H1 (cell line): Measurements from ENCODE around the gene DMXL1. TPM values are rescaled to one million over a fixed set of nuclear protein-coding genes. Genes with fewer than 3 reads are reported as not detected.

Experiments used
- ASH2L ChIP-seq: fragments of 200-600, 300-600 bp; sonication (generic); IDR thresholded peaks from one replicate; pipeline ENCODE4 v1.7.1; 2017; ENCODE audit warnings: low read length
- BRCA1 ChIP-seq: IDR thresholded peaks from 2 replicates; pipeline ENCODE4 v1.6.1; 2012; ENCODE audit warnings: low read depth, low read length, improper control_type of control experiment
- CHD2 ChIP-seq: IDR thresholded peaks from 2 replicates; pipeline ENCODE4 v1.6.1; 2012; ENCODE audit warnings: low read length, improper control_type of control experiment
- KDM4A ChIP-seq: IDR thresholded peaks from one replicate; pipeline ENCODE4 v1.7.1; 2012; ENCODE audit warnings: low read depth, mild to moderate bottlenecking, moderate library complexity, low read length, inconsistent platforms; ENCODE audit not compliant: severe bottlenecking
- PHF8 ChIP-seq: fragments of 200-600 bp; sonication (generic); conservative IDR thresholded peaks from 2 replicates; pipeline ENCODE4 v1.7.1; 2012; ENCODE audit warnings: low read depth, mild to moderate bottlenecking, inconsistent platforms, low read length, moderate library complexity
- SIN3A ChIP-seq, 2 experiments: IDR thresholded peaks in 1 of 2; conservative IDR thresholded peaks in 1 of 2; 2 replicates each; pipeline ENCODE4 v1.6.1; 2011 to 2012; ENCODE audit warnings: low read length in 2 of 2, improper control_type of control experiment in 1 of 2, low read depth in 1 of 2, mild to moderate bottlenecking in 1 of 2
- SP1 ChIP-seq: IDR thresholded peaks from 2 replicates; pipeline ENCODE4 v1.6.1; 2011; ENCODE audit warnings: low read depth, low read length
- SP4 ChIP-seq: IDR thresholded peaks from 2 replicates; pipeline ENCODE4 v1.6.1; 2012; ENCODE audit warnings: low read length, inconsistent platforms
- TAF1 ChIP-seq: IDR thresholded peaks from 2 replicates; pipeline ENCODE4 v1.6.1; 2011; ENCODE audit warnings: mild to moderate bottlenecking, low read depth, low read length
- polyA plus RNA-seq, 7 experiments: library from polyadenylated mRNA; depleted of rRNA in 3 of 7; stranded (reverse) in 5 of 7; unstranded in 2 of 7; fragments of >200 nt in 5 of 7; fragments of 200-250 nt in 2 of 7; gene quantifications; 1 replicate in 5 of 7; 2 replicates in 1 of 7; 4 replicates in 1 of 7; pipeline versions ENCODE4 v1.2.1 to v1.2.3, GENCODE V29; 2011 to 2013; ENCODE audit warnings: missing spikeins in 2 of 7, mixed read lengths in 2 of 7
- total RNA-seq: library from RNA; stranded (reverse); fragmentation: NEBNext Ultra II Directional; extraction: Animal tissue kit (Norgen Biotek cat#: 25700); gene quantifications from 2 replicates; pipeline ENCODE4 v1.2.1, GENCODE V29; 2021
- TF ChIP-seq, protein P1 (sequence below): fragments of 300-600 bp; sonication (generic); IDR thresholded peaks from 2 replicates; pipeline ENCODE4 v1.7.1; 2012; ENCODE audit warnings: low read length, moderate library complexity, mild to moderate bottlenecking, inconsistent platforms; ENCODE audit not compliant: insufficient replicate concordance

DMXL1 gene
- total and polyA plus RNA-seq, 2 of the 8 experiments (the other 6 are each of a cell fraction or from before 2014, with no cell fraction given) = 10.1 to 43.9 TPM

DNA sequence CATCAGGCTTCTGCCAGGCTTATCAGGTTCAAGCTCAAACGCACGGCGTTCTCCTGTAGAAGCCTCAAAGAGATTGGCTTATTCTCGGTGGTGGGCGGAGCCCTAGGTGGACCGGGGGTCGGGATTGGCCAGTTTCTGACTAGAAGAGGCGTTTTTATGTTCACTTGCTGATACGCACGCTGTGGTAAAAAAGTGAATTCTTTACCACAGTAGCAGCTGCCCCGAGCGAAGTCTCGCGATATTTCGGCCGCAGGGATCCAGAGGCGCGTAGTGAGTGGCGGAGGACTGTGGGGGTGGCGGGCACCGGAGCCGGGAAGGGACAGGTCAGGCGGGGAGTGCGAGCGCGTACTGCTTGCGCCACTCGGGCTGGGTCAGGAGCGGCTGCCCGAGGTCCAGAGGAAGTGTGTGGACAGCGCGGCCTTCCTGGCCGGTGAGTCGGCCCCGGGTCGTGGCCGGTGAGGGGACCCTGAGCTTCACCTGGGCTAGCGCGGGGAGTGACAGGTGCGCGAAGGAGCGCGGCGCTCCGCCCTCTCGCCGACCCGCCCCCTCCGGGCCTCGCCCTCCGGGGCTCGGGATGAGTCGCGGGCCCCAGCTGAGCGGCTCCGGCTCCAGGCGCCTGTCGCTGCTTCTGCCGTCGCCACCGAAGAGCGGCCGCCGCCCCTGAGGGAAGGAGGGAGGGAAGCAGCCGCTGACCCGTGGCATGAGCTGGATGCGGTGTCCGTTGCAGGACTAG lies at the start of gene DMXL1 (continued):
- TF ChIP-seq KDM4A = peak; percentile 87
- peak; percentile 65 to 73; a peak in 2 of 4 replicates for TF ChIP-seq SIN3A (conservative IDR thresholded peaks at IDR 0.05 in 1 of 2, IDR thresholded peaks at IDR 0.05 in 1 of 2; ENCODE audit: low read depth in 1 of 2, low read length in 2 of 2)
- TF ChIP-seq ASH2L = peak; percentile 98
- TF ChIP-seq PHF8 = peak; percentile 84
- TF ChIP-seq TAF1 = peak; percentile 54; the same call in 1 of the 2 replicates
- no peak for TF ChIP-seq SP4
- TF ChIP-seq CHD2 = peak; percentile 93
- TF ChIP-seq SP1 = peak; percentile 88
- peak; percentile 71 for TF ChIP-seq BRCA1
- TF ChIP-seq, protein P1, sequence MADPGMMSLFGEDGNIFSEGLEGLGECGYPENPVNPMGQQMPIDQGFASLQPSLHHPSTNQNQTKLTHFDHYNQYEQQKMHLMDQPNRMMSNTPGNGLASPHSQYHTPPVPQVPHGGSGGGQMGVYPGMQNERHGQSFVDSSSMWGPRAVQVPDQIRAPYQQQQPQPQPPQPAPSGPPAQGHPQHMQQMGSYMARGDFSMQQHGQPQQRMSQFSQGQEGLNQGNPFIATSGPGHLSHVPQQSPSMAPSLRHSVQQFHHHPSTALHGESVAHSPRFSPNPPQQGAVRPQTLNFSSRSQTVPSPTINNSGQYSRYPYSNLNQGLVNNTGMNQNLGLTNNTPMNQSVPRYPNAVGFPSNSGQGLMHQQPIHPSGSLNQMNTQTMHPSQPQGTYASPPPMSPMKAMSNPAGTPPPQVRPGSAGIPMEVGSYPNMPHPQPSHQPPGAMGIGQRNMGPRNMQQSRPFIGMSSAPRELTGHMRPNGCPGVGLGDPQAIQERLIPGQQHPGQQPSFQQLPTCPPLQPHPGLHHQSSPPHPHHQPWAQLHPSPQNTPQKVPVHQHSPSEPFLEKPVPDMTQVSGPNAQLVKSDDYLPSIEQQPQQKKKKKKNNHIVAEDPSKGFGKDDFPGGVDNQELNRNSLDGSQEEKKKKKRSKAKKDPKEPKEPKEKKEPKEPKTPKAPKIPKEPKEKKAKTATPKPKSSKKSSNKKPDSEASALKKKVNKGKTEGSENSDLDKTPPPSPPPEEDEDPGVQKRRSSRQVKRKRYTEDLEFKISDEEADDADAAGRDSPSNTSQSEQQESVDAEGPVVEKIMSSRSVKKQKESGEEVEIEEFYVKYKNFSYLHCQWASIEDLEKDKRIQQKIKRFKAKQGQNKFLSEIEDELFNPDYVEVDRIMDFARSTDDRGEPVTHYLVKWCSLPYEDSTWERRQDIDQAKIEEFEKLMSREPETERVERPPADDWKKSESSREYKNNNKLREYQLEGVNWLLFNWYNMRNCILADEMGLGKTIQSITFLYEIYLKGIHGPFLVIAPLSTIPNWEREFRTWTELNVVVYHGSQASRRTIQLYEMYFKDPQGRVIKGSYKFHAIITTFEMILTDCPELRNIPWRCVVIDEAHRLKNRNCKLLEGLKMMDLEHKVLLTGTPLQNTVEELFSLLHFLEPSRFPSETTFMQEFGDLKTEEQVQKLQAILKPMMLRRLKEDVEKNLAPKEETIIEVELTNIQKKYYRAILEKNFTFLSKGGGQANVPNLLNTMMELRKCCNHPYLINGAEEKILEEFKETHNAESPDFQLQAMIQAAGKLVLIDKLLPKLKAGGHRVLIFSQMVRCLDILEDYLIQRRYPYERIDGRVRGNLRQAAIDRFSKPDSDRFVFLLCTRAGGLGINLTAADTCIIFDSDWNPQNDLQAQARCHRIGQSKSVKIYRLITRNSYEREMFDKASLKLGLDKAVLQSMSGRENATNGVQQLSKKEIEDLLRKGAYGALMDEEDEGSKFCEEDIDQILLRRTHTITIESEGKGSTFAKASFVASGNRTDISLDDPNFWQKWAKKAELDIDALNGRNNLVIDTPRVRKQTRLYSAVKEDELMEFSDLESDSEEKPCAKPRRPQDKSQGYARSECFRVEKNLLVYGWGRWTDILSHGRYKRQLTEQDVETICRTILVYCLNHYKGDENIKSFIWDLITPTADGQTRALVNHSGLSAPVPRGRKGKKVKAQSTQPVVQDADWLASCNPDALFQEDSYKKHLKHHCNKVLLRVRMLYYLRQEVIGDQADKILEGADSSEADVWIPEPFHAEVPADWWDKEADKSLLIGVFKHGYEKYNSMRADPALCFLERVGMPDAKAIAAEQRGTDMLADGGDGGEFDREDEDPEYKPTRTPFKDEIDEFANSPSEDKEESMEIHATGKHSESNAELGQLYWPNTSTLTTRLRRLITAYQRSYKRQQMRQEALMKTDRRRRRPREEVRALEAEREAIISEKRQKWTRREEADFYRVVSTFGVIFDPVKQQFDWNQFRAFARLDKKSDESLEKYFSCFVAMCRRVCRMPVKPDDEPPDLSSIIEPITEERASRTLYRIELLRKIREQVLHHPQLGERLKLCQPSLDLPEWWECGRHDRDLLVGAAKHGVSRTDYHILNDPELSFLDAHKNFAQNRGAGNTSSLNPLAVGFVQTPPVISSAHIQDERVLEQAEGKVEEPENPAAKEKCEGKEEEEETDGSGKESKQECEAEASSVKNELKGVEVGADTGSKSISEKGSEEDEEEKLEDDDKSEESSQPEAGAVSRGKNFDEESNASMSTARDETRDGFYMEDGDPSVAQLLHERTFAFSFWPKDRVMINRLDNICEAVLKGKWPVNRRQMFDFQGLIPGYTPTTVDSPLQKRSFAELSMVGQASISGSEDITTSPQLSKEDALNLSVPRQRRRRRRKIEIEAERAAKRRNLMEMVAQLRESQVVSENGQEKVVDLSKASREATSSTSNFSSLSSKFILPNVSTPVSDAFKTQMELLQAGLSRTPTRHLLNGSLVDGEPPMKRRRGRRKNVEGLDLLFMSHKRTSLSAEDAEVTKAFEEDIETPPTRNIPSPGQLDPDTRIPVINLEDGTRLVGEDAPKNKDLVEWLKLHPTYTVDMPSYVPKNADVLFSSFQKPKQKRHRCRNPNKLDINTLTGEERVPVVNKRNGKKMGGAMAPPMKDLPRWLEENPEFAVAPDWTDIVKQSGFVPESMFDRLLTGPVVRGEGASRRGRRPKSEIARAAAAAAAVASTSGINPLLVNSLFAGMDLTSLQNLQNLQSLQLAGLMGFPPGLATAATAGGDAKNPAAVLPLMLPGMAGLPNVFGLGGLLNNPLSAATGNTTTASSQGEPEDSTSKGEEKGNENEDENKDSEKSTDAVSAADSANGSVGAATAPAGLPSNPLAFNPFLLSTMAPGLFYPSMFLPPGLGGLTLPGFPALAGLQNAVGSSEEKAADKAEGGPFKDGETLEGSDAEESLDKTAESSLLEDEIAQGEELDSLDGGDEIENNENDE = no peak
